OCI-LY7 (cell line): ENCODE measurements around the gene BBC3. TPM values are rescaled to one million over a fixed set of nuclear protein-coding genes. Genes with fewer than 3 reads are reported as not detected.

ENCODE experiments used
- BruUV-seq: library from RNA; stranded (reverse); fragments of 400-500 nt; replicated peaks from 2 replicates; lab custom pipeline; 2021; lab: Mats Ljungman, UMichigan
- CTCF ChIA-PET: fragments of 300-600 bp; sonication (Branson Sonifier 250); formaldehyde crosslinking; loops from one replicate; lab custom pipeline; 2022; ENCODE audit warnings: antibody characterized with exemption; ENCODE audit not compliant: unreplicated experiment; lab: Charles Lee
- POLR2A ChIA-PET: fragments of 300-600 bp; sonication (Branson Sonifier 250); formaldehyde crosslinking; loops from one replicate; lab custom pipeline; 2022; ENCODE audit warnings: antibody characterized with exemption; lab: Charles Lee
- DNase-seq: peaks from one replicate; pipeline ENCODE4 v3.0.0-alpha.2; 2015; ENCODE audit warnings: low spot score
- H2AFZ ChIP-seq: fragments of 200-600 bp; sonication (generic), shearing (Covaris generic); 2 replicates; pipeline ENCODE4 v1.6.1; 2014; ENCODE audit warnings: mild to moderate bottlenecking, antibody characterized with exemption, low read length, moderate library complexity
- H3K27ac ChIP-seq: fragments of 200-600 bp; sonication (generic); 2 replicates; pipeline ENCODE4 v1.5.1; 2014; ENCODE audit warnings: mixed run types, low read depth, mild to moderate bottlenecking, moderate library complexity, low read length, inconsistent platforms; ENCODE audit not compliant: poor library complexity, severe bottlenecking
- H3K36me3 ChIP-seq: fragments of 200-600 bp; sonication (generic); 2 replicates; pipeline ENCODE4 v1.6.1; 2014; ENCODE audit warnings: mild to moderate bottlenecking, antibody characterized with exemption, low read length, moderate library complexity, mixed read lengths; ENCODE audit not compliant: insufficient read depth
- H3K4me1 ChIP-seq: fragments of 200-600 bp; sonication (generic); 2 replicates; pipeline ENCODE4 v1.5.1; 2014; ENCODE audit warnings: mild to moderate bottlenecking, low read length; ENCODE audit not compliant: insufficient read depth, poor library complexity, severe bottlenecking
- H3K4me2 ChIP-seq: fragments of 200-600 bp; sonication (generic); 2 replicates; pipeline ENCODE4 v1.6.1; 2014; ENCODE audit warnings: mild to moderate bottlenecking, low read length
- H3K4me3 ChIP-seq: fragments of 200-600 bp; sonication (generic); 2 replicates; pipeline ENCODE4 v1.5.1; 2014; ENCODE audit warnings: mild to moderate bottlenecking, low read depth, low read length; ENCODE audit not compliant: poor library complexity, severe bottlenecking
- H3K79me2 ChIP-seq: fragments of 200-600 bp; sonication (generic); 2 replicates; pipeline ENCODE4 v1.6.1; 2016; ENCODE audit warnings: low read depth, mild to moderate bottlenecking, low read length, moderate library complexity, mixed read lengths; ENCODE audit not compliant: insufficient read depth
- H3K9me2 ChIP-seq: fragments of 200-600 bp; sonication (generic); 2 replicates; pipeline ENCODE4 v1.6.1; 2016; ENCODE audit warnings: mild to moderate bottlenecking, low read length, mixed read lengths; ENCODE audit not compliant: insufficient read depth
- H3K9me3 ChIP-seq: fragments of 200-600 bp; sonication (generic); 2 replicates; pipeline ENCODE4 v1.6.1; 2014; ENCODE audit warnings: mild to moderate bottlenecking, mixed run types, low read length, mixed read lengths
- H4K20me1 ChIP-seq: fragments of 200-600 bp; sonication (generic); 2 replicates; pipeline ENCODE4 v1.6.1; 2014; ENCODE audit warnings: mild to moderate bottlenecking, antibody characterized with exemption, low read length, moderate library complexity, mixed read lengths; ENCODE audit not compliant: insufficient read depth
- CTCF ChIP-seq: fragments of 200-600 bp; sonication (generic); conservative IDR thresholded peaks from 2 replicates; pipeline ENCODE4 v1.5.1; 2014; ENCODE audit warnings: mild to moderate bottlenecking, antibody characterized with exemption, low read length, moderate library complexity, mixed read lengths
- EZH2phosphoT487 ChIP-seq: fragments of 200-600 bp; sonication (generic); IDR thresholded peaks from 2 replicates; pipeline ENCODE4 v1.6.1; 2018; ENCODE audit warnings: low read depth, borderline replicate concordance, mild to moderate bottlenecking, mixed run types, antibody characterized with exemption, low read length, moderate library complexity, mixed read lengths
- intact Hi-C: fragments of 100-400 bp; cut with micrococcal nuclease; formaldehyde crosslinking; loops from one replicate; pipeline ENCODE4 v1.10.0; 2022; ENCODE audit not compliant: unreplicated experiment
- total RNA-seq, 2 experiments: library from RNA; depleted of rRNA in 1 of 2; stranded (reverse); fragments of >200 nt in 1 of 2; shearing (Covaris generic) in 1 of 2; gene quantifications; 2 replicates each; pipeline ENCODE4 v1.2.3, GENCODE V29; 2014 to 2022

Gene BBC3
- total RNA-seq, 2 experiments from 2014 or later = 8.9 to 10.5 TPM

GRCh38 chr19:47275791-47276461 is 44.9 kb upstream of the BBC3 start:
- no peaks in the 10 kb centered on the region for H3K79me2 ChIP-seq
- ChIA-PET POLR2A (interaction anchor here (1.6 kb wide), 1 partner anchor 11 kb away, joined by 4 read pairs; no protein-coding TSS in a partner anchor), CTCF (interaction anchor here (0.6 kb wide), 1 partner anchor 20 kb away, joined by 3 read pairs; no protein-coding TSS in a partner anchor)
- no peak overlapping the region for H3K27ac ChIP-seq
- intact Hi-C loops = no loop called here
- TF ChIP-seq CTCF (no peak), EZH2phosphoT487 (no peak)
- BruUV-seq = no TSS peak
- peak overlapping the region; percentile 84 for H3K4me2 ChIP-seq
- peaks cover 21% of the 10 kb centered on the region for H3K4me1 ChIP-seq
- no peak overlapping the region for H3K4me3 ChIP-seq
- no peaks in the 10 kb centered on the region for H4K20me1 ChIP-seq
- no peaks in the 10 kb centered on the region for H3K9me2 ChIP-seq
- no peak for DNase-seq
- no peak overlapping the region for H2AFZ ChIP-seq
- no peaks in the 10 kb centered on the region for H3K9me3 ChIP-seq
- H3K36me3 ChIP-seq = peaks cover 21% of the 10 kb centered on the region; the same call in 1 of the 2 replicates

GRCh38 chr19:47274891-47275761 is 44.1 kb upstream of the BBC3 start:
- intact Hi-C loops = loop anchor here (1.0 kb wide), 1 partner anchor 18 kb away; no protein-coding TSS in a partner anchor
- TF ChIP-seq EZH2phosphoT487 = no peak
- TF ChIP-seq CTCF = no peak
- peak overlapping the region; percentile 73 for H3K4me3 ChIP-seq

More at GRCh38 chr19:47274891-47275761, 44.1 kb upstream of the BBC3 start:
- H3K79me2 ChIP-seq = no peaks in the 10 kb centered on the region
- no peak for DNase-seq
- ChIA-PET CTCF (no interaction called here), POLR2A (interaction anchor here (1.3 to 2.2 kb wide), 2 partner anchors 18 to 210 kb away, joined by 4 to 6 read pairs; partner anchors contain the start of gene CCDC9)
- H3K27ac ChIP-seq = no peak overlapping the region
- H4K20me1 ChIP-seq = no peaks in the 10 kb centered on the region
- no TSS peak for BruUV-seq
- no peaks in the 10 kb centered on the region for H3K9me3 ChIP-seq
- H3K4me1 ChIP-seq = peaks cover 21% of the 10 kb centered on the region
- no peaks in the 10 kb centered on the region for H3K9me2 ChIP-seq
- peaks cover 26% of the 10 kb centered on the region; the same call in 1 of the 2 replicates for H3K36me3 ChIP-seq
- H2AFZ ChIP-seq = no peak overlapping the region
- peak overlapping the region; percentile 84 for H3K4me2 ChIP-seq
